H1 (cell line): ENCODE results near the gene NPBWR2.

Source experiments
- EZH2 ChIP-seq: fragments of 200-600 bp; sonication (generic); IDR thresholded peaks from 2 replicates; pipeline ENCODE4 v1.7.1; 2012; ENCODE audit warnings: low read depth, mild to moderate bottlenecking, moderate library complexity, low read length, inconsistent platforms; ENCODE audit not compliant: severe bottlenecking
- GABPA ChIP-seq: IDR thresholded peaks from 2 replicates; pipeline ENCODE4 v1.6.1; 2011; ENCODE audit warnings: mild to moderate bottlenecking, low read length, moderate library complexity, borderline replicate concordance; ENCODE audit not compliant: insufficient read depth
- MAX ChIP-seq: IDR thresholded peaks from 2 replicates; pipeline ENCODE4 v1.6.1; 2012; ENCODE audit warnings: inconsistent platforms
- POLR2A ChIP-seq, 2 experiments: IDR thresholded peaks; 1 replicate in 1 of 2; 2 replicates in 1 of 2; pipeline ENCODE4 v1.6.1; 2011; ENCODE audit warnings: low read depth in 2 of 2, low read length in 2 of 2, mild to moderate bottlenecking in 2 of 2; ENCODE audit errors: control extremely low read depth in 1 of 2
- POLR2AphosphoS5 ChIP-seq: IDR thresholded peaks from 2 replicates; pipeline ENCODE4 v1.6.1; 2011; ENCODE audit warnings: low read depth, low read length
- RAD21 ChIP-seq, 2 experiments: IDR thresholded peaks in 1 of 2; conservative IDR thresholded peaks in 1 of 2; 2 replicates each; pipeline ENCODE4 v1.6.1; 2011; ENCODE audit warnings: low read depth in 2 of 2, low read length in 2 of 2, improper control_type of control experiment in 1 of 2, inconsistent platforms in 1 of 2, mild to moderate bottlenecking in 1 of 2, moderate library complexity in 1 of 2
- RFX5 ChIP-seq: IDR thresholded peaks from 2 replicates; pipeline ENCODE4 v1.6.1; 2011; ENCODE audit warnings: low read depth, low read length, improper control_type of control experiment, borderline replicate concordance
- SP1 ChIP-seq: IDR thresholded peaks from 2 replicates; pipeline ENCODE4 v1.6.1; 2011; ENCODE audit warnings: low read depth, low read length
- ZNF274 ChIP-seq: IDR thresholded peaks from 2 replicates; pipeline ENCODE4 v1.7.0; 2012; ENCODE audit warnings: low read length, borderline replicate concordance; ENCODE audit errors: extremely low read depth
- TF ChIP-seq, protein P1 (sequence below), 3 experiments: IDR thresholded peaks; 1 replicate in 2 of 3; 2 replicates in 1 of 3; pipeline versions ENCODE4 v1.5.1 to v1.6.1; 2011; ENCODE audit warnings: low read length in 3 of 3, mild to moderate bottlenecking in 3 of 3, inconsistent platforms in 2 of 3, low read depth in 1 of 3, moderate library complexity in 1 of 3; ENCODE audit not compliant: insufficient read depth in 1 of 3; ENCODE audit errors: control extremely low read depth in 1 of 3

GRCh38 chr20:64074184-64074789 is 33.1 kb downstream of the NPBWR2 start:
- TF ChIP-seq RFX5 (no peak), POLR2AphosphoS5 (no peak), MAX (no peak), RAD21 (IDR thresholded peaks at IDR 0.05 in 1 of 2, conservative IDR thresholded peaks at IDR 0.05 in 1 of 2; ENCODE audit: low read depth in 2 of 2, low read length in 2 of 2) (no peak), EZH2 (no peak), GABPA (no peak), POLR2A (IDR thresholded peaks at IDR 0.05; ENCODE audit: control extremely low read depth in 1 of 2, low read depth in 2 of 2, low read length in 2 of 2) (no peak), ZNF274 (no peak), SP1 (no peak)
- TF ChIP-seq, protein P1, sequence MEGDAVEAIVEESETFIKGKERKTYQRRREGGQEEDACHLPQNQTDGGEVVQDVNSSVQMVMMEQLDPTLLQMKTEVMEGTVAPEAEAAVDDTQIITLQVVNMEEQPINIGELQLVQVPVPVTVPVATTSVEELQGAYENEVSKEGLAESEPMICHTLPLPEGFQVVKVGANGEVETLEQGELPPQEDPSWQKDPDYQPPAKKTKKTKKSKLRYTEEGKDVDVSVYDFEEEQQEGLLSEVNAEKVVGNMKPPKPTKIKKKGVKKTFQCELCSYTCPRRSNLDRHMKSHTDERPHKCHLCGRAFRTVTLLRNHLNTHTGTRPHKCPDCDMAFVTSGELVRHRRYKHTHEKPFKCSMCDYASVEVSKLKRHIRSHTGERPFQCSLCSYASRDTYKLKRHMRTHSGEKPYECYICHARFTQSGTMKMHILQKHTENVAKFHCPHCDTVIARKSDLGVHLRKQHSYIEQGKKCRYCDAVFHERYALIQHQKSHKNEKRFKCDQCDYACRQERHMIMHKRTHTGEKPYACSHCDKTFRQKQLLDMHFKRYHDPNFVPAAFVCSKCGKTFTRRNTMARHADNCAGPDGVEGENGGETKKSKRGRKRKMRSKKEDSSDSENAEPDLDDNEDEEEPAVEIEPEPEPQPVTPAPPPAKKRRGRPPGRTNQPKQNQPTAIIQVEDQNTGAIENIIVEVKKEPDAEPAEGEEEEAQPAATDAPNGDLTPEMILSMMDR (IDR thresholded peaks at IDR 0.05; ENCODE audit: control extremely low read depth in 1 of 3, insufficient read depth in 1 of 3, low read depth in 1 of 3, low read length in 3 of 3): no peak
